Measurements from ENCODE around the gene TBC1D2B.

The TBC1D2B gene

GRCh38 chr15:78054966-78055365, 22.5 kb downstream of the TBC1D2B start:
- DNase-seq (ENCODE audit: low spot score) = no peak

GRCh38 chr15:78054518-78054917, 23.0 kb downstream of the TBC1D2B start:
- DNase-seq (ENCODE audit: low spot score) = no peak

- DNase-seq (ENCODE audit: low spot score) = no peak
Measured at GRCh38 chr15:78052545-78052944, 25.0 kb downstream of the TBC1D2B start.

- no peak for DNase-seq (ENCODE audit: low spot score)
Measured at GRCh38 chr15:78052001-78052401, 25.5 kb downstream of the TBC1D2B start.

- no peak for DNase-seq (ENCODE audit: low spot score)
Measured at GRCh38 chr15:78051596-78051995, 25.9 kb downstream of the TBC1D2B start.

- no peak for DNase-seq (ENCODE audit: low spot score)
Measured at GRCh38 chr15:78050826-78051225, 26.7 kb downstream of the TBC1D2B start.

GRCh38 chr15:78050441-78050809, 27.1 kb downstream of the TBC1D2B start:
- DNase-seq (ENCODE audit: low spot score) = no peak

GRCh38 chr15:78049691-78050440, 27.6 kb downstream of the TBC1D2B start:
- DNase-seq (ENCODE audit: low spot score) = no peak

GRCh38 chr15:78048628-78048920, 28.9 kb downstream of the TBC1D2B start:
- no peak for DNase-seq (ENCODE audit: low spot score)

- no peak for DNase-seq (ENCODE audit: low spot score)
Measured at GRCh38 chr15:78047761-78048627, 29.5 kb downstream of the TBC1D2B start.

GRCh38 chr15:78046796-78047341, 30.6 kb downstream of the TBC1D2B start:
- no peak for DNase-seq (ENCODE audit: low spot score)

- no peak for DNase-seq (ENCODE audit: low spot score)
Measured at GRCh38 chr15:78045189-78045588, 32.3 kb downstream of the TBC1D2B start.

- no peak for DNase-seq (ENCODE audit: low spot score)
Measured at GRCh38 chr15:78044407-78045155, 32.9 kb downstream of the TBC1D2B start.

- DNase-seq (ENCODE audit: low spot score) = no peak
Measured at GRCh38 chr15:78041946-78042345, 35.6 kb downstream of the TBC1D2B start.

GRCh38 chr15:78040653-78041244, 36.8 kb downstream of the TBC1D2B start:
- DNase-seq (ENCODE audit: low spot score) = no peak

- no peak for DNase-seq (ENCODE audit: low spot score)
Measured at GRCh38 chr15:78038585-78039247, 38.8 kb downstream of the TBC1D2B start.

GRCh38 chr15:78037779-78038305, 39.7 kb downstream of the TBC1D2B start:
- DNase-seq (ENCODE audit: low spot score) = no peak

GRCh38 chr15:78037328-78037727, 40.2 kb downstream of the TBC1D2B start:
- DNase-seq (ENCODE audit: low spot score) = no peak

- DNase-seq (ENCODE audit: low spot score) = no peak
Measured at GRCh38 chr15:78035861-78036476, 41.5 kb downstream of the TBC1D2B start.

- no peak for DNase-seq (ENCODE audit: low spot score)
Measured at GRCh38 chr15:78035321-78035751, 42.2 kb downstream of the TBC1D2B start.

Measured in D341Med (cell line).